MM.1S (cell line): ENCODE results near the gene HELZ.

Experiments
- DNase-seq: peaks from one replicate; pipeline ENCODE4 v3.0.0-alpha.2; 2015
- H2AFZ ChIP-seq: fragments of 300-600 bp; sonication (generic); 2 replicates; pipeline ENCODE4 v1.6.0; 2016; ENCODE audit warnings: antibody characterized with exemption, low read length
- H3F3A ChIP-seq: fragments of 300-600 bp; sonication (generic); 2 replicates; pipeline ENCODE4 v1.6.1; 2016; ENCODE audit warnings: mild to moderate bottlenecking, antibody characterized with exemption, low read length, moderate library complexity, mixed read lengths; ENCODE audit not compliant: insufficient read depth
- H3K27ac ChIP-seq: fragments of 300-600 bp; sonication (generic); 2 replicates; pipeline ENCODE4 v1.5.1; 2016; ENCODE audit warnings: mild to moderate bottlenecking, low read length
- H3K27me3 ChIP-seq: fragments of 300-600 bp; sonication (generic); replicated peaks from 2 replicates; pipeline ENCODE4 v1.6.0; 2016; ENCODE audit warnings: low read length; ENCODE audit not compliant: insufficient read depth
- H3K36me3 ChIP-seq: fragments of 300-600 bp; sonication (generic); replicated peaks from 2 replicates; pipeline ENCODE4 v1.6.1; 2016; ENCODE audit warnings: mild to moderate bottlenecking, low read length, mixed read lengths; ENCODE audit not compliant: insufficient read depth
- H3K4me1 ChIP-seq: fragments of 300-600 bp; sonication (generic); 2 replicates; pipeline ENCODE4 v1.6.1; 2016; ENCODE audit warnings: low read length, mixed read lengths
- H3K4me2 ChIP-seq: fragments of 300-600 bp; sonication (generic); 2 replicates; pipeline ENCODE4 v1.6.0; 2016; ENCODE audit warnings: low read depth, low read length
- H3K4me3 ChIP-seq: fragments of 300-600 bp; sonication (generic); 2 replicates; pipeline ENCODE4 v1.5.1; 2016; ENCODE audit warnings: low read length, mixed read lengths
- H3K79me2 ChIP-seq: fragments of 300-600 bp; sonication (generic); 2 replicates; pipeline ENCODE4 v1.6.1; 2016; ENCODE audit warnings: mixed run types, low read length, mixed read lengths
- H3K9ac ChIP-seq: fragments of 300-600 bp; sonication (generic); 2 replicates; pipeline ENCODE4 v1.6.1; 2016; ENCODE audit warnings: low read length, mixed read lengths
- H3K9me2 ChIP-seq: fragments of 300-600 bp; sonication (generic); replicated peaks from 2 replicates; pipeline ENCODE4 v1.6.1; 2016; ENCODE audit warnings: mild to moderate bottlenecking, low read length, mixed read lengths; ENCODE audit not compliant: insufficient read depth
- H3K9me3 ChIP-seq: fragments of 300-600 bp; sonication (generic); replicated peaks from 2 replicates; pipeline ENCODE4 v1.6.1; 2016; ENCODE audit warnings: mild to moderate bottlenecking, low read length, mixed read lengths; ENCODE audit not compliant: insufficient read depth
- H4K20me1 ChIP-seq: fragments of 300-600 bp; sonication (generic); 2 replicates; pipeline ENCODE4 v1.6.1; 2016; ENCODE audit warnings: mild to moderate bottlenecking, low read length, moderate library complexity, mixed read lengths; ENCODE audit not compliant: insufficient read depth
- EZH2 ChIP-seq: fragments of 300-600 bp; sonication (generic); optimal IDR thresholded peaks from 2 replicates; pipeline ENCODE3; 2017; ENCODE audit warnings: low read depth, mild to moderate bottlenecking, antibody characterized with exemption, low read length, mixed read lengths
- EZH2phosphoT487 ChIP-seq: fragments of 300-600 bp; sonication (generic); IDR thresholded peaks from 2 replicates; pipeline ENCODE4 v1.6.1; 2018; ENCODE audit warnings: antibody characterized with exemption, low read length
- TF ChIP-seq, protein P1 (sequence below): fragments of 300-600 bp; sonication (generic); IDR thresholded peaks from 2 replicates; pipeline ENCODE4 v1.5.1; 2016; ENCODE audit warnings: antibody characterized with exemption, low read length, mixed read lengths

The HELZ gene

GRCh38 chr17:67210915-67211314, 34.1 kb downstream of the HELZ start:
- Histone ChIP-seq H3K4me1 (no peaks in the 10 kb centered on the region), H3K4me3 (no peak overlapping the region), H3K4me2 (no peak overlapping the region), H3K27ac (no peak overlapping the region), H3K27me3 (no peaks in the 10 kb centered on the region), H3K9ac (no peak overlapping the region), H3K36me3 (no peaks in the 10 kb centered on the region), H3K79me2 (peaks cover 47% of the 10 kb centered on the region), H4K20me1 (no peaks in the 10 kb centered on the region), H2AFZ (no peak overlapping the region), H3K9me2 (no peaks in the 10 kb centered on the region), H3K9me3 (no peaks in the 10 kb centered on the region), H3F3A (no peaks in the 10 kb centered on the region)
- DNase-seq: no peak
- TF ChIP-seq, protein P1, sequence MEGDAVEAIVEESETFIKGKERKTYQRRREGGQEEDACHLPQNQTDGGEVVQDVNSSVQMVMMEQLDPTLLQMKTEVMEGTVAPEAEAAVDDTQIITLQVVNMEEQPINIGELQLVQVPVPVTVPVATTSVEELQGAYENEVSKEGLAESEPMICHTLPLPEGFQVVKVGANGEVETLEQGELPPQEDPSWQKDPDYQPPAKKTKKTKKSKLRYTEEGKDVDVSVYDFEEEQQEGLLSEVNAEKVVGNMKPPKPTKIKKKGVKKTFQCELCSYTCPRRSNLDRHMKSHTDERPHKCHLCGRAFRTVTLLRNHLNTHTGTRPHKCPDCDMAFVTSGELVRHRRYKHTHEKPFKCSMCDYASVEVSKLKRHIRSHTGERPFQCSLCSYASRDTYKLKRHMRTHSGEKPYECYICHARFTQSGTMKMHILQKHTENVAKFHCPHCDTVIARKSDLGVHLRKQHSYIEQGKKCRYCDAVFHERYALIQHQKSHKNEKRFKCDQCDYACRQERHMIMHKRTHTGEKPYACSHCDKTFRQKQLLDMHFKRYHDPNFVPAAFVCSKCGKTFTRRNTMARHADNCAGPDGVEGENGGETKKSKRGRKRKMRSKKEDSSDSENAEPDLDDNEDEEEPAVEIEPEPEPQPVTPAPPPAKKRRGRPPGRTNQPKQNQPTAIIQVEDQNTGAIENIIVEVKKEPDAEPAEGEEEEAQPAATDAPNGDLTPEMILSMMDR: no peak

DNA sequence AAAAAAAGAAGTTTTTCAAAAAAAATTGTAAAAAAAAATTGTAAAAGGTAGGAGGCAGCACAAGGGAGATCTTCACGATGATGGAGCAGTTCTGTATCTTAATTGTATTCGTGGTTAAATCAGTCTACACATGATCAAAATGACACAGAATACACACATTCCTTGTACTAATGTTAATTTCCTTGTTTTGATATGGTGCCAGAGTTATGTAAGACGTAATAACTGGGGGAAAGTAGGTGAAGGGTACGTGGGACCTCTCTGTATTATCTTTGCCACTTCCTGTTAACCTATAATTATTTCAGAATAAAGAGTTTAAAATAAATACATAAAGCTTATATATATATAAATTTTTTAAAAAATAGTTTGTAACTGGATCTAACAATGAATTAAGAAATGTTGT, 36.8 kb downstream of the HELZ start:
- H3K9me3 ChIP-seq: no peaks in the 10 kb centered on the region
- no peaks in the 10 kb centered on the region for H3K27me3 ChIP-seq
- no peaks in the 10 kb centered on the region for H3K9me2 ChIP-seq
- H3K36me3 ChIP-seq: peaks cover 2% of the 10 kb centered on the region; the same call in 1 of the 2 replicates
- no peak for TF ChIP-seq EZH2
- TF ChIP-seq, protein P1: no peak
- TF ChIP-seq EZH2phosphoT487: no peak
- H3K79me2 ChIP-seq: peaks cover 50% of the 10 kb centered on the region
- no peak overlapping the region for H2AFZ ChIP-seq
- no peaks in the 10 kb centered on the region for H3F3A ChIP-seq
- H3K9ac ChIP-seq: no peak overlapping the region
- no peak overlapping the region for H3K4me2 ChIP-seq
- no peak overlapping the region for H3K27ac ChIP-seq
- no peaks in the 10 kb centered on the region for H4K20me1 ChIP-seq
- no peak overlapping the region for H3K4me3 ChIP-seq
- no peaks in the 10 kb centered on the region for H3K4me1 ChIP-seq
- DNase-seq: no peak

DNA sequence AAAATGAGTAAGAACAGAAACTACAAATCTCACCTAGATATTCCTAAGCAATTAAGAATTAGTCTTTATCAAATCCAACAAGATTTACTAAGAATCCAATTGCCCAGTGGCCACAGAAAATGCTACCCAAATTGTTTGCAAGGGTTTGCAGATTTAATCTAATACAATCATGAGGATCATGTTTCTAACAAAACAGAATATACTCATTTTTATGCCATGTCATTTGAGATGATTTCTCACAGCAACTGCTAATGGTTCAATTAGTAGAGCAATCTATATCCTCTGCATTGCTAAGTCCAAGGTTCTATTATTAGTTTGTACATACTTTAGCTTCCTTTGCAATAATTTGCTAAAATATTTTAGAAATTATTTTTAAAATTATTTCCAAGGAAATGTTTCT, 41.2 kb downstream of the HELZ start:
- no peaks in the 10 kb centered on the region for H3K9me2 ChIP-seq
- no peak for DNase-seq

More for the DNA sequence above, 41.2 kb downstream of the HELZ start:
- H3K4me3 ChIP-seq: no peak overlapping the region
- no peaks in the 10 kb centered on the region for H3F3A ChIP-seq
- no peak overlapping the region for H3K9ac ChIP-seq
- peaks cover 8% of the 10 kb centered on the region for H3K36me3 ChIP-seq
- H2AFZ ChIP-seq: no peak overlapping the region
- no peak overlapping the region for H3K27ac ChIP-seq
- no peaks in the 10 kb centered on the region for H3K27me3 ChIP-seq
- peaks cover 33% of the 10 kb centered on the region for H3K79me2 ChIP-seq
- no peaks in the 10 kb centered on the region for H4K20me1 ChIP-seq
- TF ChIP-seq EZH2 (no peak), EZH2phosphoT487 (no peak)
- TF ChIP-seq, protein P1: no peak
- H3K9me3 ChIP-seq: no peaks in the 10 kb centered on the region
- no peaks in the 10 kb centered on the region for H3K4me1 ChIP-seq
- no peak overlapping the region for H3K4me2 ChIP-seq
